MM.1S (cell line): ENCODE results near the gene RAB5IF.

Experiments used
- DNase-seq: peaks from one replicate; pipeline ENCODE4 v3.0.0-alpha.2; 2015
- H2AFZ ChIP-seq: fragments of 300-600 bp; sonication (generic); 2 replicates; pipeline ENCODE4 v1.6.0; 2016; ENCODE audit warnings: antibody characterized with exemption, low read length
- H3F3A ChIP-seq: fragments of 300-600 bp; sonication (generic); 2 replicates; pipeline ENCODE4 v1.6.1; 2016; ENCODE audit warnings: mild to moderate bottlenecking, antibody characterized with exemption, low read length, moderate library complexity, mixed read lengths; ENCODE audit not compliant: insufficient read depth
- H3K27ac ChIP-seq: fragments of 300-600 bp; sonication (generic); 2 replicates; pipeline ENCODE4 v1.5.1; 2016; ENCODE audit warnings: mild to moderate bottlenecking, low read length
- H3K27me3 ChIP-seq: fragments of 300-600 bp; sonication (generic); replicated peaks from 2 replicates; pipeline ENCODE4 v1.6.0; 2016; ENCODE audit warnings: low read length; ENCODE audit not compliant: insufficient read depth
- H3K36me3 ChIP-seq: fragments of 300-600 bp; sonication (generic); replicated peaks from 2 replicates; pipeline ENCODE4 v1.6.1; 2016; ENCODE audit warnings: mild to moderate bottlenecking, low read length, mixed read lengths; ENCODE audit not compliant: insufficient read depth
- H3K4me1 ChIP-seq: fragments of 300-600 bp; sonication (generic); 2 replicates; pipeline ENCODE4 v1.6.1; 2016; ENCODE audit warnings: low read length, mixed read lengths
- H3K4me2 ChIP-seq: fragments of 300-600 bp; sonication (generic); 2 replicates; pipeline ENCODE4 v1.6.0; 2016; ENCODE audit warnings: low read depth, low read length
- H3K4me3 ChIP-seq: fragments of 300-600 bp; sonication (generic); 2 replicates; pipeline ENCODE4 v1.5.1; 2016; ENCODE audit warnings: low read length, mixed read lengths
- H3K79me2 ChIP-seq: fragments of 300-600 bp; sonication (generic); 2 replicates; pipeline ENCODE4 v1.6.1; 2016; ENCODE audit warnings: mixed run types, low read length, mixed read lengths
- H3K9ac ChIP-seq: fragments of 300-600 bp; sonication (generic); 2 replicates; pipeline ENCODE4 v1.6.1; 2016; ENCODE audit warnings: low read length, mixed read lengths
- H3K9me2 ChIP-seq: fragments of 300-600 bp; sonication (generic); replicated peaks from 2 replicates; pipeline ENCODE4 v1.6.1; 2016; ENCODE audit warnings: mild to moderate bottlenecking, low read length, mixed read lengths; ENCODE audit not compliant: insufficient read depth
- H3K9me3 ChIP-seq: fragments of 300-600 bp; sonication (generic); replicated peaks from 2 replicates; pipeline ENCODE4 v1.6.1; 2016; ENCODE audit warnings: mild to moderate bottlenecking, low read length, mixed read lengths; ENCODE audit not compliant: insufficient read depth
- H4K20me1 ChIP-seq: fragments of 300-600 bp; sonication (generic); 2 replicates; pipeline ENCODE4 v1.6.1; 2016; ENCODE audit warnings: mild to moderate bottlenecking, low read length, moderate library complexity, mixed read lengths; ENCODE audit not compliant: insufficient read depth
- EZH2 ChIP-seq: fragments of 300-600 bp; sonication (generic); optimal IDR thresholded peaks from 2 replicates; pipeline ENCODE3; 2017; ENCODE audit warnings: low read depth, mild to moderate bottlenecking, antibody characterized with exemption, low read length, mixed read lengths
- EZH2phosphoT487 ChIP-seq: fragments of 300-600 bp; sonication (generic); IDR thresholded peaks from 2 replicates; pipeline ENCODE4 v1.6.1; 2018; ENCODE audit warnings: antibody characterized with exemption, low read length
- TF ChIP-seq, protein P1 (sequence below): fragments of 300-600 bp; sonication (generic); IDR thresholded peaks from 2 replicates; pipeline ENCODE4 v1.5.1; 2016; ENCODE audit warnings: antibody characterized with exemption, low read length, mixed read lengths

The RAB5IF gene

DNA sequence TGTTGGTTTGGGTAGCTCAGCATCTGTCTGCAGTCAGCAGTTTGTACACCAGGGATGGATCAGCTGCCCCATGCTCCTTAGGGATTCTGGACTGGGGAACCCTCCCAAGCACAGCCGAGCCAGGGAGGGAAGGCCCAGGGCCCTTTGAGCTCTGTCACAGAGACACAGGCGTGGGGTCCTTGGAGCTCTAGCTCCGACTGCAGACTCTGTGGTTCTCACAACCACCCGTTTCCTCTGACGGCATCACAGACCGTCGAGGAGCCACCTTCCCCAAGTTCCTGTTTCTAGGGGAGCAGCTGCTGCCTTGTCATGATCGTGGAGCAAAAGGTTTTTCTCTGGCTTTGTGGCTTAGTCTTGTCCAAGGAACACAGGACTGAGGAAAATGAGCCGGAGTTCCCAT is 40.4 kb downstream of the RAB5IF start, which contains the start of gene SLA2:
Gene SLA2 (minus strand): TSS at position 199 of the 400 bp plus-strand sequence. CDS start 4,861 bp downstream, outside the sequence.
- Histone ChIP-seq H3K27ac (no peak within 1 kb of the TSS), H3K9me2 (no peaks in the 10 kb centered on the region), H3K4me2 (no peak within 1 kb of the TSS), H3K79me2 (no peaks in the 10 kb centered on the region), H4K20me1 (no peaks in the 10 kb centered on the region), H3K9ac (no peak within 1 kb of the TSS), H3K27me3 (no peaks in the 10 kb centered on the region), H3K4me1 (peaks cover 11% of the 10 kb centered on the region), H3K36me3 (no peaks in the 10 kb centered on the region), H3K9me3 (no peaks in the 10 kb centered on the region), H3K4me3 (no peak within 1 kb of the TSS), H3F3A (no peaks in the 10 kb centered on the region), H2AFZ (no peak within 1 kb of the TSS)
- TF ChIP-seq EZH2phosphoT487: no peak
- TF ChIP-seq, protein P1, sequence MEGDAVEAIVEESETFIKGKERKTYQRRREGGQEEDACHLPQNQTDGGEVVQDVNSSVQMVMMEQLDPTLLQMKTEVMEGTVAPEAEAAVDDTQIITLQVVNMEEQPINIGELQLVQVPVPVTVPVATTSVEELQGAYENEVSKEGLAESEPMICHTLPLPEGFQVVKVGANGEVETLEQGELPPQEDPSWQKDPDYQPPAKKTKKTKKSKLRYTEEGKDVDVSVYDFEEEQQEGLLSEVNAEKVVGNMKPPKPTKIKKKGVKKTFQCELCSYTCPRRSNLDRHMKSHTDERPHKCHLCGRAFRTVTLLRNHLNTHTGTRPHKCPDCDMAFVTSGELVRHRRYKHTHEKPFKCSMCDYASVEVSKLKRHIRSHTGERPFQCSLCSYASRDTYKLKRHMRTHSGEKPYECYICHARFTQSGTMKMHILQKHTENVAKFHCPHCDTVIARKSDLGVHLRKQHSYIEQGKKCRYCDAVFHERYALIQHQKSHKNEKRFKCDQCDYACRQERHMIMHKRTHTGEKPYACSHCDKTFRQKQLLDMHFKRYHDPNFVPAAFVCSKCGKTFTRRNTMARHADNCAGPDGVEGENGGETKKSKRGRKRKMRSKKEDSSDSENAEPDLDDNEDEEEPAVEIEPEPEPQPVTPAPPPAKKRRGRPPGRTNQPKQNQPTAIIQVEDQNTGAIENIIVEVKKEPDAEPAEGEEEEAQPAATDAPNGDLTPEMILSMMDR: no peak
- no peak for TF ChIP-seq EZH2
- no peak for DNase-seq

DNA sequence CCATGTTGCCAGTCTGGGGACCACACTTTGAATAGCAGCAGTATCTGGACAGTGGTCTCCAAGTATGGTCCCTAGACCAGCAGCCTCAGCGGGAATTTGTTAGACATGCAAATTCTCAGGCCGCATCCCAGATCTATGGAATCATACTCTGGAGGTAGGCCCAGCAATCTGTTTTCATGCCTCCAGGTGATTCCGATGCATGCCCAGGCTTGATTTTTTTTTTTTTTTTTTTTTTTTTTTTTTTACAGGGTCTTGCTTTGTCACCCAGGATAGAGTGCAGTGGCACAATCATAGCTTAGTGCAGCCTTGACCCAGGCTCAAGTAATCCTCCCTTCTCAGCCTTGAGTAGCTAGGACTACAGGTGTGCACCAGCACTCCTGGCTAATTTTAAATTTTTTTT is 41.1 kb downstream of the RAB5IF start:
- DNase-seq: no peak
- Histone ChIP-seq H2AFZ (no peak overlapping the region), H3K4me1 (peaks cover 11% of the 10 kb centered on the region), H3K79me2 (no peaks in the 10 kb centered on the region), H3K27me3 (no peaks in the 10 kb centered on the region), H4K20me1 (no peaks in the 10 kb centered on the region), H3K4me3 (no peak overlapping the region), H3K4me2 (no peak overlapping the region), H3K36me3 (no peaks in the 10 kb centered on the region), H3K9ac (no peak overlapping the region), H3K9me3 (no peaks in the 10 kb centered on the region), H3K27ac (no peak overlapping the region), H3K9me2 (no peaks in the 10 kb centered on the region), H3F3A (no peaks in the 10 kb centered on the region)
- no peak for TF ChIP-seq EZH2
- no peak for TF ChIP-seq EZH2phosphoT487
- TF ChIP-seq, protein P1: no peak

DNA sequence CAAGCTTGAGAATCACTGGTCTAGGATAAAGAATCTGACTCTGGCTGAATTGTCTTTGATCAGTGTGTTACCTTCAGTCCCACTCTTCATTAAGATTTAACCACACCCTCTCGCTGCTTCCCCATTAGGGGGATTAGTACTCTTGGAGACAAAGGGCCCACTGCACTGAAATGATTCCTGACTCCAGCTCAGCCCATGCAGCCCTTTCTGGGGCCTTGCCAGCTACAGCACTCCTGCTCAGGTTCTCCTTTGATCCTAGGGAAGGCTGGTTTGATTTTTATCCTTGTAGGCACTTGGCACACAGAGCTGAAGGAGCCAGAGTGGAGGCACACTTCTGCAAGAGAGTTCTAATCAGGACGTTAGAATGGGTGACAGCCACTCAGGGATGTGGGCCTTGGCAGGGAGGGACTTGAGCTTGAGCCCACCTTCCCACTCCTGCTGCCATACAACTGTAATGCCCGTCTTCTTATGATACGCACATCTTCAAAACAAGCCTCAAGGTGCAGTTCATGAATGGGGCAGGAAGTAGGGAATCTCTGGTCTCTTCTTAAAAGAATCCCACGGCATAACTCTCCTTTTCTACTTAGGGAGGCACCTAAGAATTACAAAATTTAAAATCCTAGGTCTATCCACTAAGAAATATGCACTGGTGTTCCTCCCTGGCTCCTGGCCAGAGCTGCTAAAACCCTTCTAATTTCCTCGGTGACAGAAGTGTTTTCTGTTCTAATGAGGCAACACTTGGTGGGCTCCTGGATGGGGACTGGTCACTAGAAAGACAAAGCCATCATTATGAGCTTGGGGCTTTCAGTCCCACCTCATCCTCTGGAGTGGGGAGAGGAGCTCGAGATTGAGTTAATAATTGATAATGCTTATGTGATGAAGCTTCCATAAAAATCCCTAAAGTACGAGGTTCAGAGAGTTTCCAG is 41.9 kb downstream of the RAB5IF start:
- Histone ChIP-seq H3K27ac (no peak overlapping the region), H3K9me2 (no peaks in the 10 kb centered on the region), H3F3A (no peaks in the 10 kb centered on the region), H2AFZ (no peak overlapping the region), H3K4me3 (no peak overlapping the region), H3K36me3 (no peaks in the 10 kb centered on the region), H3K9ac (no peak overlapping the region), H3K4me1 (peaks cover 11% of the 10 kb centered on the region), H3K27me3 (no peaks in the 10 kb centered on the region), H3K79me2 (no peaks in the 10 kb centered on the region), H4K20me1 (no peaks in the 10 kb centered on the region), H3K4me2 (no peak overlapping the region), H3K9me3 (no peaks in the 10 kb centered on the region)
- no peak for DNase-seq
- TF ChIP-seq EZH2: no peak
- TF ChIP-seq, protein P1: no peak
- TF ChIP-seq EZH2phosphoT487: no peak
